GM03348 (cell line): ENCODE data around the gene TNRC6C.

Experiments used
- DNase-seq: peaks from one replicate; pipeline ENCODE4 v3.0.0; 2012; ENCODE audit warnings: low spot score

The TNRC6C gene, protein sequence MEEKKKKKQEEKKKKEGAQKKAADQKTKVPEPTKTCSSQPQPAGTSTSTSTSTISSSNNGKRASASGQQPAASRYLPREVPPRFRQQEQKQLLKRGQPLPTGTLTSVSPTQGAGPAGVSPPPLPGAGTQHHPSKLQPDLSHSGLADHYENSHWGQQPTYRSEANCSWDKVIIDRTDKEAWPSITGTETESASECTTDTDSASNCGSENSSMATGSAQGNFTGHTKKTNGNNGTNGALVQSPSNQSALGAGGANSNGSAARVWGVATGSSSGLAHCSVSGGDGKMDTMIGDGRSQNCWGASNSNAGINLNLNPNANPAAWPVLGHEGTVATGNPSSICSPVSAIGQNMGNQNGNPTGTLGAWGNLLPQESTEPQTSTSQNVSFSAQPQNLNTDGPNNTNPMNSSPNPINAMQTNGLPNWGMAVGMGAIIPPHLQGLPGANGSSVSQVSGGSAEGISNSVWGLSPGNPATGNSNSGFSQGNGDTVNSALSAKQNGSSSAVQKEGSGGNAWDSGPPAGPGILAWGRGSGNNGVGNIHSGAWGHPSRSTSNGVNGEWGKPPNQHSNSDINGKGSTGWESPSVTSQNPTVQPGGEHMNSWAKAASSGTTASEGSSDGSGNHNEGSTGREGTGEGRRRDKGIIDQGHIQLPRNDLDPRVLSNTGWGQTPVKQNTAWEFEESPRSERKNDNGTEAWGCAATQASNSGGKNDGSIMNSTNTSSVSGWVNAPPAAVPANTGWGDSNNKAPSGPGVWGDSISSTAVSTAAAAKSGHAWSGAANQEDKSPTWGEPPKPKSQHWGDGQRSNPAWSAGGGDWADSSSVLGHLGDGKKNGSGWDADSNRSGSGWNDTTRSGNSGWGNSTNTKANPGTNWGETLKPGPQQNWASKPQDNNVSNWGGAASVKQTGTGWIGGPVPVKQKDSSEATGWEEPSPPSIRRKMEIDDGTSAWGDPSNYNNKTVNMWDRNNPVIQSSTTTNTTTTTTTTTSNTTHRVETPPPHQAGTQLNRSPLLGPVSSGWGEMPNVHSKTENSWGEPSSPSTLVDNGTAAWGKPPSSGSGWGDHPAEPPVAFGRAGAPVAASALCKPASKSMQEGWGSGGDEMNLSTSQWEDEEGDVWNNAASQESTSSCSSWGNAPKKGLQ (N-terminal part only)

GRCh38 chr17:77957857-77958715 lies at the start of gene TNRC6C:
TNRC6C (plus strand) TSS chr17:77958703; CDS start chr17:78004207, 45,504 bp downstream.
- peak; percentile 100 for DNase-seq

- DNase-seq: no peak
These were observed 49.3 kb upstream of the TNRC6C start for GRCh38 chr17:77909236-77909635.

GRCh38 chr17:77909816-77910215 lies 48.7 kb upstream of the TNRC6C start:
- DNase-seq: no peak

- DNase-seq: no peak
These were observed 43.9 kb upstream of the TNRC6C start for GRCh38 chr17:77914385-77915254.

- no peak for DNase-seq
These were observed 42.9 kb upstream of the TNRC6C start for GRCh38 chr17:77915594-77916021.

GRCh38 chr17:77916264-77916663 lies 42.2 kb upstream of the TNRC6C start:
- DNase-seq: no peak

- DNase-seq: no peak
These were observed 41.6 kb upstream of the TNRC6C start for GRCh38 chr17:77916703-77917481.

DNA sequence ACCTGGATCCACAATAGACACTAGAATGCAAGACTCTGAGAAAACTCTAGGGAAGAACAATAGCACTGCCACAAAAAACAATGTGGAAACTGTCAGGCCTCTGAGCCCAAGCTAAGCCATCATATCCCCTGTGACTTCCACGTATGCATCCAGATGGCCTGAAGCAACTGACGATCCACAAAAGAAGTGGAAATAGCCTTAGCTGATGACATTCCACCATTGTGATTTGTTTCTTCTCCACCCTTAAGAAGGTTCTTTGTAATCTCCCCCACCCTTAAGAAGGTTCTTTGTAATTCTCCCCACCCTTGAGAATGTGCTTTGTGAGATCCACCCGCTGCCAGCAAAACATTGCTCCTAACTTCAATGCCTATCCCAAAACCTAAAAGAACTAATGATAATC lies 39.2 kb upstream of the TNRC6C start:
- DNase-seq: no peak

DNA sequence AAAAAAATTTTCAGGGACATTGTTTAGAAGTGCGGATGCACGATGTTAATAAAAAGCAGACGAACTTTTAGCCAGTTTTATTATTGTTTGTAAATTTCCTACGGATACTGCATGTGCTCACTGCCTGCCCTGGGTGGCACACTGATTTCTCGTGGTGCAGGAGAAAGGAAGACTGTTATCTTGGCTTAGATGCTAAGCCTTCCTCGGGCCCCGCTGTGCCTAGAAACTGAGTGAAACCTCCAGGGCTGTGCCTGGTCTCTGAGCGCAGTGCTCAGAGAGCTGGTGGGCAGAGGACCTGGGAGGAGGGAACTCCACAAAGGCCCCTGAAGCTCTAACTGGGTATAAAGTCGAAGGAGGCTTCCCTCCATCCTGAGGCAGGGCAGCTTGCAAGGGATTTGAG lies 35.4 kb upstream of the TNRC6C start:
- no peak for DNase-seq

DNA sequence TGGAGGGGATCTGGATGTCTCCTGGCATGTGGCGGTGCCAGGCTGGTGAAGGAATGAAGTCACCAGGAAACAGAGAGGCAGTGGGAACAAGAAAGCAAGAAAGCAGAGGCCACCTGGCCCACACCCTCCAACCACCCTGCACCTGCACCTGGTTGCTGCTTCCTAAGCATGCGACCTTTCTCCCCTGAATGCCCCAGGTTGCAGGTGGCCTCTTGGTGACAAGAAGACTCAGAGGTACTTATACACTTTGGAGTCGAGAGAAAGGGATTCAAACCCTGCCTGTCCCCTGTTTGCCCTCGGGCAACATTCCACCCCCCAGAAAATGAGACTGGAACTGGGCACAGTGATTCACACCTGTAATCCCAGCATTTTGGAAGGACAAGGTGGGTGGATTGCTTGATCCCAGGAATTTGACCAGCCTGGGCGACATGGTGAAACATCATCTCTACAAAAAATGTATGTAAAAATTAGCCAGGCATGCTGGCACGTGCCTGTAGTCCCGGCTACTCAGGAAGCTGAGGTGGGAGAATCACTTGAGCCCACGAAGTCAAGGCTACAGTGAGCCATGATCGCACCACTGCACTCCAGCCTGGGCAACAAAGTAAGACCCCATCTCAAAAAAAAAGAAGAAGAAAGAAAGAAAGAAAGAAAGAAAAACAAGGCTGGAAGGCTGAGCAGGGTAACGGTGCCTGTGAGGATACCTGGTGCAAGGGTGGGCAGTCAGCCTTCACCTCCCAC lies 34.6 kb upstream of the TNRC6C start:
- DNase-seq: no peak

- no peak for DNase-seq
These were observed 33.7 kb upstream of the TNRC6C start for GRCh38 chr17:77924757-77925336.

DNA sequence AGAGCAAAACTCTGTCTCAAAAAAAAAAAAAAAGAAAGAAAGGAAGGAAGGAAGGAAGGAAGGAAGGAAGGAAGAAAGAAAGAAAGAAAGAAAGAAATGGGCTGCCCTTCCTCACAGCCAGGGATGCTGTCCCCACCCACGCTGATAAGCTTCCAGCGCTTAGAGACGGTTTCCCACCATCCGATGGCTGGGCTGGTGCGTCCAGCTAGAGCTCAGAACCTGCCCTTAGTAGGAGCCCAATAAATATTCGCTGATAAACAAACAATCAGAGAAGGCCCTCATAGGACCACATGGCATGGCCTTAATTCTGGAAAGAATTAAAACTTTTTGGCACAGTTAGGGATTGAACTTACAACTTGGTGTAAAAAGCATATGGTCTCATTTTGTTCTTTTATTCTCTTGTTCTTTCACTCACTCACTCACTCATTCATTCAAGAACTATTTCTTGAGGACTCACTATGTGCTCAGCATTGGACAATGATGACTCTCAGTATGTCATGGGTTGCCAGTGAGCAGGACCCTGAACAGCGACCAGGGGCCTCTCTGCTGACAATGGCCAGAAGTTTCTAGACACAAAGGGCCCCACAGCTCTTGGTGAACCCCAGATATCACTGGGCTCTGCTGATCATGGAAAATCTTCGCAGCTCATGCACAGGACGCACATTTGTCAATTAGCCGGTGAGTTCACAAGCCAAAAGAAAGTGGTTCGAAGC lies 32.5 kb upstream of the TNRC6C start:
- no peak for DNase-seq

DNA sequence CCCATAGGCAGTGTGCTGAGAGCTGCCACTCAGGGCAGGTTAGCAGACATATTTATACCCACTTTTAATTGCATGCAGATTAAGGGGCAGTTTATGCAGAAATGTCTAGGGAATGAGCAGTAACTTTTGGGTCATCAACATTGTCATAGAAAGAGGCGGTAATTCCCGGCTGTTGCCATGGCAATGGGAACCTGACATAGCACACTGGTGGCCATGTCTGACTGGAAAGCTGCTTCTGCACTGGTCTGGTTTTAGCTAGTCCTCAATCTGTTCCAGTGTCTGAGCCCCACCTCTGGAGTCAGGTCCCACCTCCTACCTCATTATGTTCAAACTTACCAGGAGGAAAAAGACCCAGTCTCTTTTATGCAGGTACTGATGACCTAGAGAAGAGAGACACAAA lies 31.5 kb upstream of the TNRC6C start:
- DNase-seq: no peak

DNA sequence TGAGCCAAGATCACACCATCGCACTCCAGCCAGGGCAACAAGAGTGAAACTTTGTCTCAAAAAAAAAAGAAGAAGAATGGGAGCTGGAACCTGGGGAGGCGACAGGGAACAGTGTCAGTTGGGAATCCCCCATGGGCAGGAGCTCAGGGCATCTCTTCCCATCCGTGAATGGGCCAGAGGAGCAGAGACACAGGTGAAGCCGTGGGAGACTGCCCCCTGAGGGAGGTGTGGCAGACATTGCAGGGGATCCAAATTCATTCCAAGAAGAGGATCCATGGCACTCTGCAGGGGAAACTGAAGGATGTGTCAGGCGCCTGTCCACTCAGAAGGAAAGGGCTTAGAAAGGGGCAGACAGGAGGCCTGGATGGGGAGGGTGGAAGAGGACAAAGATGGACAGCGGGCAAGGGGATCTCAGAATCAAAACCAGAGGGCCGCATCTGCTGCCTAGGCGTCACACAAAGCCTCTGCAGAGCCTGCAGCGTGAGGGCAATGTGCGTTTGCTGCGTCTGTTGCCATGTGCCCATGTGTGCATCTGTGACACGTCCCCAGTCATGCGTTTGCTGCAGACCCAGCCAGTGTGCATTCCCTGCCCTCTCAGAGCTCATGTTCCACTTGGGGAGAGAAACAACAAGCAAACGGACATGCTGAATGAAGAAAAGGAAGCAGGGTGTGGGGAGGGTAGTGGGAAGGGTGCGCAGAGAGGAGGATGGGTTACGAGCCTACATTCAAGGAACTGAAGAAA lies 30.6 kb upstream of the TNRC6C start:
- DNase-seq: no peak

DNA sequence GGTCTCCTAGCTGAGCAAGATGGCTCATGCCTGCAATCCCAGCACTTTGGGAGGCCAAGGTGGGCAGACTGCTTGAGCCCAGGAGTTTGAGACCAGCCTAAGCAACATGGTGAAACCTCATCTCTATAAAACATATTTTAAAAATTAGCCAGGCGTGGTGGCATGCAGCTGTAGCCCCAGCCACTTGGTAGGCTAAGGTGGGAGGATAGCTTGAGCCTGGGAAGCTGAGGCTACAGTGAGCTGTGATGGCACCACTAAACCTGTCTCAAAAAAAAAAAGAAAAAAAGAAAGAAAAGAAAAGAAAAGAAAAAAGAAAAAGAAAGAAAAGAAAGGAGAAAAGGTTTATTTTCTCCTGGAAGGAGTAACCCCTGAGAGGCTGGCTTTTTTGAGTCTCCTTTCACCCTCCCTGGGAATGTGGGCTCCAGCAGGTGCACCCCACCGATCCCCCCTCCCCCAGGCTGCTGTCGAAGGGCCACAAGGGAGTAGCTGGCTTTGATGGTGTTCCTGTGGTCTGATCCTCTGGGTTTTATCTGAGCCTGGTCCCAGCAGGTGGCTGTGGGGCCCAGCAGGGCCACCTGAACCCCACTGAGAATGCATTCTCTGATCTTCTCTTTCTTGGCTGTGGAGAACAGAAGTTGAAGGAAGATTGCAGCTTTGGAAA lies 29.9 kb upstream of the TNRC6C start:
- no peak for DNase-seq

DNA sequence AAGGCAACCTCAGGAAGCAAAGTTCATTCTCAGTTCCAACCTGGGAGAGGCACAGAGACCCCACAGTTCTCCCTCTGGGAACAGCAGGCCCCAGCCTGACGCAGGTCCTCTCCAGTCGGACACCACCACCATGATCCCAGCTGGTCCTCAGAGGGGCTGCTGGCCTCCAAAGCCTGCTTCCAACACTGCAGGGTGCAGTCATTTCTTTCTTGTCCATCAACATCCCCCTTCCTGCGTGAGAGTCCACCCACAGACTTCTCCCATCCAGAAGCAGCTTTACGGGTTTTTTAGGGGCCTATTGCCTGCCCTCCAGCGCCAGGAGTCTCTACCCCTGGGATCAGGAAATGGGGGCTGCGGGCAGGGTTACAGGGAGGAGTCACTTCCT lies 29.3 kb upstream of the TNRC6C start:
- DNase-seq: no peak
